Liver (tissue), 9 donors: ENCODE data around the gene KRT80. TPM values are rescaled to one million over a fixed set of nuclear protein-coding genes. Genes with fewer than 3 reads are reported as not detected.
A peak's percentile ranks its signal among the peaks of the same experiment; 100 is the strongest.

Experiments used
- DNase-seq: peaks from one replicate; pipeline ENCODE4 v3.0.0-alpha.2; 2017; ENCODE audit warnings: low spot score
- H3K27ac ChIP-seq, 2 donors: one replicate each; pipeline ENCODE4 v1.7.0; 2013; ENCODE audit warnings: inconsistent platforms in 2 of 2, low read length in 2 of 2, control low read depth in 1 of 2, low read depth in 1 of 2, mild to moderate bottlenecking in 1 of 2
- H3K27me3 ChIP-seq, 4 donors: one replicate each; pipeline versions ENCODE4 v1.6.1 to v1.7.0; 2013; ENCODE audit warnings: low read length in 3 of 4, inconsistent platforms in 1 of 4, mild to moderate bottlenecking in 1 of 4, moderate library complexity in 1 of 4; ENCODE audit not compliant: control insufficient read depth in 4 of 4, insufficient read depth in 4 of 4
- H3K36me3 ChIP-seq, 4 donors: one replicate each; pipeline versions ENCODE4 v1.6.1 to v1.7.0; 2013; ENCODE audit warnings: low read length in 3 of 4, mild to moderate bottlenecking in 3 of 4, low read depth in 1 of 4, moderate library complexity in 1 of 4; ENCODE audit not compliant: control insufficient read depth in 4 of 4, insufficient read depth in 3 of 4
- H3K4me1 ChIP-seq, 4 donors: one replicate each; pipeline versions ENCODE4 v1.6.1 to v1.7.0; 2013; ENCODE audit warnings: low read length in 3 of 4, mild to moderate bottlenecking in 3 of 4, moderate library complexity in 1 of 4; ENCODE audit not compliant: control insufficient read depth in 4 of 4, insufficient read depth in 4 of 4
- H3K4me3 ChIP-seq, 3 donors: one replicate each; pipeline versions ENCODE4 v1.6.1 to v1.7.0; 2013; ENCODE audit warnings: low read length in 3 of 3, control low read depth in 1 of 3, low read depth in 1 of 3, mild to moderate bottlenecking in 1 of 3
- H3K9ac ChIP-seq, 2 donors: one replicate each; pipeline ENCODE4 v1.7.0; 2013; ENCODE audit warnings: low read length in 2 of 2, mild to moderate bottlenecking in 2 of 2, moderate library complexity in 2 of 2, control low read depth in 1 of 2, low read depth in 1 of 2
- H3K9me3 ChIP-seq, 4 donors: one replicate each; pipeline versions ENCODE4 v1.6.1 to v1.7.0; 2013; ENCODE audit warnings: low read length in 3 of 4; ENCODE audit not compliant: control insufficient read depth in 4 of 4
- ATF3 ChIP-seq: IDR thresholded peaks from 2 replicates; pipeline ENCODE4 v1.6.1; 2016; ENCODE audit warnings: antibody characterized with exemption
- CTCF ChIP-seq: fragments of 150-350 bp; IDR thresholded peaks from 2 replicates; pipeline ENCODE4 v1.5.1; 2017; ENCODE audit warnings: improper control_type of control experiment, low read depth, low read length; ENCODE audit not compliant: missing input control
- FOXA1 ChIP-seq: IDR thresholded peaks from 2 replicates; pipeline ENCODE4 v1.6.1; 2016; ENCODE audit warnings: antibody characterized with exemption
- FOXA2 ChIP-seq: IDR thresholded peaks from 2 replicates; pipeline ENCODE4 v1.6.1; 2016; ENCODE audit warnings: antibody characterized with exemption
- GABPA ChIP-seq, 2 donors: IDR thresholded peaks in 1 of 2; conservative IDR thresholded peaks in 1 of 2; 2 replicates each; pipeline ENCODE4 v1.6.1; 2016; ENCODE audit warnings: antibody characterized with exemption in 2 of 2, mild to moderate bottlenecking in 1 of 2, moderate library complexity in 1 of 2
- HNF4A ChIP-seq, 2 donors: conservative IDR thresholded peaks; 2 replicates each; pipeline ENCODE4 v1.6.1; 2016; ENCODE audit warnings: antibody characterized with exemption in 2 of 2, mild to moderate bottlenecking in 2 of 2
- HNF4G ChIP-seq: IDR thresholded peaks from 2 replicates; pipeline ENCODE4 v1.6.1; 2016; ENCODE audit warnings: antibody characterized with exemption
- JUND ChIP-seq, 2 donors: IDR thresholded peaks; 2 replicates each; pipeline ENCODE4 v1.6.1; 2016; ENCODE audit warnings: antibody characterized with exemption in 2 of 2
- MAX ChIP-seq: IDR thresholded peaks from 2 replicates; pipeline ENCODE4 v1.6.1; 2016; ENCODE audit warnings: antibody characterized with exemption
- NR2F2 ChIP-seq: IDR thresholded peaks from 2 replicates; pipeline ENCODE4 v1.6.1; 2016; ENCODE audit warnings: antibody characterized with exemption
- RAD21 ChIP-seq, 2 donors: IDR thresholded peaks; 2 replicates each; pipeline ENCODE4 v1.6.1; 2016; ENCODE audit warnings: antibody characterized with exemption in 2 of 2, mild to moderate bottlenecking in 2 of 2
- REST ChIP-seq: IDR thresholded peaks from 2 replicates; pipeline ENCODE4 v1.6.1; 2016; ENCODE audit warnings: antibody characterized with exemption, mild to moderate bottlenecking
- RXRA ChIP-seq, 2 donors: IDR thresholded peaks; 2 replicates each; pipeline ENCODE4 v1.6.1; 2017 to 2018; ENCODE audit warnings: antibody characterized with exemption in 2 of 2, mild to moderate bottlenecking in 1 of 2
- SP1 ChIP-seq: IDR thresholded peaks from 2 replicates; pipeline ENCODE4 v1.6.1; 2018; ENCODE audit warnings: antibody characterized with exemption, mild to moderate bottlenecking
- YY1 ChIP-seq: IDR thresholded peaks from 2 replicates; pipeline ENCODE4 v1.6.1; 2016; ENCODE audit warnings: antibody characterized with exemption, mild to moderate bottlenecking
- WGBS: extraction: QIAGEN DNeasy Blood & Tissue Kit; methylation state at CpG from one replicate; pipeline ENCODE4 v1.1.7; 2013; 5-methylcytosine and 5-hydroxymethylcytosine counted together
- polyA plus RNA-seq, 2 donors: library from polyadenylated mRNA; stranded (reverse) in 1 of 2; unstranded in 1 of 2; fragments of 200-250 nt in 1 of 2; fragments of >200 nt in 1 of 2; fragmentation: Nextera tagmentation in 1 of 2; extraction: Ambion mirVana in 1 of 2; gene quantifications; one replicate each; pipeline versions ENCODE4 v1.2.1 to v1.2.3, GENCODE V29; 2013 to 2015
- total RNA-seq, 2 donors: library from RNA; depleted of rRNA; stranded (reverse); fragments of >200 nt; gene quantifications; one replicate each; pipeline ENCODE4 v1.2.3, GENCODE V29; 2014
- donor health status: healthy.
- donor health status: healthy.
- donor health status: healthy.
- donor health status: healthy.
- donor health status: healthy.

The KRT80 gene
- total and polyA plus RNA-seq, 4 donors = 0.04 to 0.12 (median 0.07) TPM

- TF ChIP-seq CTCF (no peak), SP1 (no peak), REST (no peak), NR2F2 (no peak)
These were observed 54.1 kb downstream of the KRT80 start (continued) for GRCh38 chr12:52137746-52138145.

GRCh38 chr12:52132754-52133161 is 59.1 kb downstream of the KRT80 start:
- Histone ChIP-seq H3K36me3 (no peaks in the 10 kb centered on the region), H3K9ac (no peak overlapping the region), H3K9me3 (no peaks in the 10 kb centered on the region), H3K4me3 (no peak overlapping the region), H3K27me3 (no peaks in the 10 kb centered on the region), H3K27ac (no peak overlapping the region), H3K4me1 (peaks cover 0 to 2% (median 0%) of the 10 kb centered on the region in 4 donors)
- no peak for TF ChIP-seq CTCF
- TF ChIP-seq ATF3 = no peak
- TF ChIP-seq FOXA2 = no peak
- TF ChIP-seq JUND (IDR thresholded peaks at IDR 0.05) = no peak
- TF ChIP-seq RAD21 (IDR thresholded peaks at IDR 0.05) = no peak
- no peak for TF ChIP-seq HNF4A (conservative IDR thresholded peaks at IDR 0.05)
- TF ChIP-seq HNF4G = no peak
- TF ChIP-seq MAX = no peak
- no peak for TF ChIP-seq NR2F2
- TF ChIP-seq GABPA (IDR thresholded peaks at IDR 0.05 in 1 of 2, conservative IDR thresholded peaks at IDR 0.05 in 1 of 2) = no peak
- 65% methylated on average over 3 of the region's 3 CpGs for WGBS
- DNase-seq = no peak

- Histone ChIP-seq H3K36me3 (no peaks in the 10 kb centered on the region), H3K4me3 (no peak overlapping the region), H3K9me3 (no peaks in the 10 kb centered on the region), H3K27me3 (no peaks in the 10 kb centered on the region), H3K4me1 (peaks cover 0 to 2% (median 0%) of the 10 kb centered on the region in 4 donors), H3K27ac (no peak overlapping the region), H3K9ac (no peak overlapping the region)
- WGBS = 89% methylated on average over 5 of the region's 5 CpGs
- peak; percentile 17 for DNase-seq
- TF ChIP-seq YY1 (no peak), GABPA (IDR thresholded peaks at IDR 0.05 in 1 of 2, conservative IDR thresholded peaks at IDR 0.05 in 1 of 2) (no peak), RXRA (IDR thresholded peaks at IDR 0.05) (no peak), FOXA2 (no peak), HNF4G (no peak), RAD21 (IDR thresholded peaks at IDR 0.05) (no peak), ATF3 (no peak), JUND (IDR thresholded peaks at IDR 0.05) (no peak), FOXA1 (no peak), MAX (no peak), REST (no peak), SP1 (no peak)
These were observed 61.1 kb downstream of the KRT80 start for GRCh38 chr12:52130711-52131110.
